Activated naive CD8-positive, alpha-beta T cell (primary cell): Measurements from ENCODE around the gene KIFC3.
"Not testable (repeated sequence)": the region's sequence is repeated elsewhere in the genome, so short reads cannot be mapped to it uniquely, and the experiment has no call there.

Experiments
- H3K27ac Mint-ChIP-seq: one replicate; pipeline ENCODE4 v1.8.0; 2021; ENCODE audit warnings: mixed read lengths
- H3K27me3 Mint-ChIP-seq: one replicate; pipeline ENCODE4 v1.8.0; 2021; ENCODE audit warnings: mixed read lengths
- H3K36me3 Mint-ChIP-seq: one replicate; pipeline ENCODE4 v1.8.0; 2021; ENCODE audit warnings: mixed read lengths
- H3K4me1 Mint-ChIP-seq: one replicate; pipeline ENCODE4 v1.8.0; 2021; ENCODE audit warnings: low read depth, mixed read lengths
- H3K4me3 Mint-ChIP-seq: one replicate; pipeline ENCODE4 v1.8.0; 2021; ENCODE audit warnings: mild to moderate bottlenecking, mixed read lengths
- H3K9me3 Mint-ChIP-seq: one replicate; pipeline ENCODE4 v1.8.0; 2021; ENCODE audit warnings: low read depth, mixed read lengths

Gene KIFC3

DNA sequence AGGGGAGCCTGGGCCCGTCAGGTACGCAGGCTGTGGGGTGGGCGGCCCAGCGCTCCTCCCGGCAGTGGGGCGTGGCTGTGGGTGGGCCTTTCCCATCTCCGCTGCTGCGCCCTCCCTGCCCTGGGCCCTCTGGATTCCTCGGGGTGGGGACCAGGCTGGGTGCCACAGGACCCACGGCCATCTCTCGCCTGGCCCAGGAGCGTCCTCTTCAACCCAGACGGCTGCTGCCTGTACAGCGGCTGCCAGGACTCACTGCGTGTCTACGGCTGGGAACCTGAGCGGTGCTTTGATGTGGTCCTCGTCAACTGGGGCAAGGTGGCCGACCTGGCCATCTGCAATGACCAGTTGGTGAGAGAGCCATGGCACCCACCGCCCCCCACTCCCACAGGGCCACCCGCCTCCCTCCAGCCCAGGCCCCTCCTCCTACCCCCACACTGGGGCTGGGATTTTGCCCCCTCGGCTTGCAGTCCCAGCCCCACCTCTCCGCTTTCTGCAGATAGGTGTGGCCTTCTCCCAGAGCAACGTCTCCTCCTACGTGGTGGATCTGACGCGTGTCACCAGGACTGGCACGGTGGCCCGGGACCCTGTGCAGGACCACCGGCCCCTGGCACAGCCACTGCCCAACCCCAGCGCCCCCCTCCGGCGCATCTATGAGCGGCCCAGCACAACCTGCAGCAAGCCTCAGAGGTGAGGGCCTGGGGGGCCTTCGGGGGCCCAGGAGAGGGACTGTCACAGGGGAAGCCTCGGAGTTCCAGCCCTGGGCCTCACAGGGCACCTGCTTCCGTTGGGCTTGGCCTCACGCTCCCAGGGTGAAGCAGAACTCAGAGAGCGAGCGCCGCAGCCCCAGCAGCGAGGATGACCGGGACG lies 49.5 kb downstream of the KIFC3 start:
- Mint-ChIP-seq H3K4me1 (no peaks in the 10 kb centered on the region), H3K36me3 (no peaks in the 10 kb centered on the region), H3K27me3 (no peaks in the 10 kb centered on the region), H3K9me3 (no peaks in the 10 kb centered on the region), H3K4me3 (no peak overlapping the region), H3K27ac (no peak overlapping the region)

DNA sequence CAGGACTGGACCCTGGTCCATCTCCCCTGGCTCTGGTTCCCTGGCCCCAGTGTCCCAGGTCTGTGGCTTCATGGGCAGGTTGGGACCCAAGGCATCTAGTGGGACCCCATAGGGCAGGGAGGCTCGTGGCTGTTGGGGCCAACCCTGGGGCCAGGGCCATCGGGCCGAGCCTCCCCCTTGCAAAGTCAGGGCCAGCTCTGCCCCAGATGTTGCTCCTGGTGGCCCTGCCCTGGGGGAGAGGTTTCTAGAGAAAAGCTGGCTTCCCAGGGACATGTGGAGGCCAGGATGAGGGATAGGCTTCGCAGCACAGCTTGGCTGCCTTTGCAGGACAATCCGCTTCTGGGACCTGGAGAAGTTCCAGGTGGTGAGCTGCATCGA lies 50.1 kb downstream of the KIFC3 start:
- no peaks in the 10 kb centered on the region for H3K36me3 Mint-ChIP-seq
- H3K4me3 Mint-ChIP-seq = no peak overlapping the region
- no peak overlapping the region for H3K27ac Mint-ChIP-seq
- no peaks in the 10 kb centered on the region for H3K4me1 Mint-ChIP-seq
- H3K27me3 Mint-ChIP-seq = no peaks in the 10 kb centered on the region
- no peaks in the 10 kb centered on the region for H3K9me3 Mint-ChIP-seq

DNA sequence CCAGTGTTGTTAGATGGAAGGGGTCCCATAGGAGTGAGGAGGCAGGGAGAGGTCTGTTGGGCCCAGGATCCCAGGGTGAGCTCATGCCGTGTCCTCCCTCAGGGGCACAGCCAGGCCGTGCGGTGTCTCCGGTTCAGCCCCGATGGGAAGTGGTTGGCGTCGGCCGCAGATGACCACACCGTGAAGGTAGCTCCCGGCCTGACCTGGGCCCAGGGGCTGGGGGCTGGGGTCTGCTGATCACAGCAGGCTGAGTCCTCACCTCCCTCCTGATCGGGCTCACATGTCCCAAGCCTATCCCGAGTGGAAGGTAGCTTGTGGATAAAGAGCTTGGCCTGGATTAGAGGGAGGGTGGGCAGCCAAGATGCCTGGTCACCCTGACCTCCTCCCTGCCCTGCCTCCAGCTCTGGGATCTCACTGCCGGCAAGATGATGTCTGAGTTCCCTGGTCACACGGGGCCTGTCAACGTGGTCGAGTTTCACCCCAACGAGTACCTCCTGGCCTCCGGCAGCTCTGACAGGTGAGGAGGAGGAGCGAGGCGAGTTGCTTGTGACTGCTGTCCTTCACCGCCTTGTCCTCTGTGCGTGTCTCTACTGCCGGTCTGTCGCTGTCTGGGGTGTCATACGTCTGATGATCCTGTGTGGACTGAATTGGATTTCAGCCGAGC lies 50.6 kb downstream of the KIFC3 start:
- H3K27ac Mint-ChIP-seq = no peak overlapping the region
- H3K4me1 Mint-ChIP-seq = no peaks in the 10 kb centered on the region
- no peaks in the 10 kb centered on the region for H3K27me3 Mint-ChIP-seq
- no peak overlapping the region for H3K4me3 Mint-ChIP-seq
- no peaks in the 10 kb centered on the region for H3K9me3 Mint-ChIP-seq
- H3K36me3 Mint-ChIP-seq = no peaks in the 10 kb centered on the region

DNA sequence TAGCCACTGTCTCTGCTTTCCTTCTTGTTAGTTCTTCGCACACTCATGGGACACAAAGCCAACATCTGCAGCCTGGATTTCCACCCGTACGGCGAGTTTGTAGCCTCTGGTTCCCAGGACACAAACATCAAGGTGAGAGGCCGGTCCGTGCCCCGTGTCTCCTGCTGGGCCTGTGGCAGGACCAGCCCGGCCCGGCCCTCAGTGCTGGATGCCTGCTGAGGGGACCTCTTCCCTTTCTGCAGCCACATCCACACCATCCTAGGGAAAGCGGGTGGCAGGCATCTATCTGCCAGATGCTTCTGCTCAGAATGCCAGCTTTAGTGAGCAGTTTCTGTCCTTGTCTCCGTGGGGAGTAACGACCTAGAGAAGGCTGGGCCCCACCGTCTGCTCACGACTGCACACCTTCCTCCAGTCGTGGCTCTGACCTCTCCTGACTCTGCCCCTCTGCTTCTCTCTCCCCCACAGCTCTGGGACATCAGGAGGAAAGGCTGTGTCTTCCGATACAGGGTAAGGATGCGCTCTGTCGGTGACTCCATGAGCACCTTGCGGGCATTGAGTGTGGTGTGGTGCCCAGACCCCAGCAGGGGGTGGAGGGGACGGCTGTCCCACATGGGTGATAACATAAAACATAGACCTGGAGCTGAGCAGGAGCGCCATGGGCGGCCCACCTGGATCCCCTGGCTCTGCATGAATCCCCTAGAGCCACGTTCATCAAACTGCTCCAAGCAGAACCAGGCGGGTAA lies 51.3 kb downstream of the KIFC3 start:
- Mint-ChIP-seq H3K27me3 (no peaks in the 10 kb centered on the region), H3K4me3 (no peak overlapping the region), H3K4me1 (no peaks in the 10 kb centered on the region), H3K9me3 (no peaks in the 10 kb centered on the region), H3K36me3 (peaks cover under 1% of the 10 kb centered on the region), H3K27ac (no peak overlapping the region)

DNA sequence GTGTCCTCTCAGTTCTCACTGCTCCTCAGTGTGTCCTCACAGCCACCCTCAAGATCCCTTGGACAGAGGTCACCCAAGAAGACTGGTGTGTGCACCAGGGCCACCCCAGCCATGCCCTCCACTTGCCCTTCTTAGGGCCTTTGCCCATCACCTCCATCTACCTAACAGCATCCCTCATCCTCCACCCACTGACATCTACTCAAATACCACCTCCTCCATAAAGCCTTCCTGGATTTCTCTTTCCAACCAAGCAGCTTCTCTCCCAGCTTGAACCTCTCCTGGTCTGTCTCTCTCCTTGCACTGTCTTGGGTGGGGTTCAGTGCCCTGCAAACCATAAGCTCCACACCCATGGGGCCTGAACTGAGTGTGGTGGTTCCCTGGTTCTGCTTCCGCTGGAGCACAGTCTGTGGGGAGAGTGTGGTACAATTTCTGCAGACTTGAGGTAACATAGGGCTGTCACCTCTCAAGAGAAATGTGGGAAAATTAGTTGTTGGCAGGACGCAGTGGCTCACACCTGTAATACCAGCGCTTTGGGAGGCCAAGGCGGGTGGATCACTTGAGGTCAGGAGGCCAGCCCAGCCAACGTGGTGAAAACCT lies 52.3 kb downstream of the KIFC3 start:
- no peak overlapping the region for H3K4me3 Mint-ChIP-seq
- H3K9me3 Mint-ChIP-seq = no peaks in the 10 kb centered on the region
- H3K27ac Mint-ChIP-seq = no peak overlapping the region
- peaks cover 2% of the 10 kb centered on the region for H3K36me3 Mint-ChIP-seq
- H3K27me3 Mint-ChIP-seq = no peaks in the 10 kb centered on the region
- H3K4me1 Mint-ChIP-seq = no peaks in the 10 kb centered on the region

DNA sequence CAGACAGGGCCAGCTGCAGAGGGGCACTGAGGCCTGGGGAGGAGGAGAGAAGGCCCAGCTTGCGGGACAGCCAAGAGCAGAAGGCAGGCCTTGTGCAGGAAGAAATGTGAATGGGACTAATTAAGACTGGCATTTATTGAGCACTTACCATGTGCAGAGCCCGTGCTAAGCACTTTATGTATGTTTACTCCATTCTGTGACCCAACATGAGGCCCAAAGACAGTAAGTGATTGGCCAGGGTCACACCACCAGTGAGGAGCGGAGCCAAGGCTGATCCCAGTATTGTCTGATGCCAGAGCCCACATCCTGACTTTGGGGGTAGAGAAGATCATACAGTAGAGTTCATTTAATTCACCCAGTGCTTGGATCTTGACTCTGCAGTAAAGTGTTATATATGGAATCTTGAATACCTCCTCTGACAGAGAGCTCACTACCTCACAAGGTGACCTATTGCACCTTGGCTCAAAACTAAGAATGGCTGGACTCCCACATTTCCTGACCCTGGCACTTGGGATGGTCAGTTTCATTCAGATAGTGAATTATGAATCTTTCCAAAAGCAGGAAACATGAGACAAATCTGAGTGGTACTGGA lies 53.1 kb downstream of the KIFC3 start:
- no peak overlapping the region for H3K4me3 Mint-ChIP-seq

DNA sequence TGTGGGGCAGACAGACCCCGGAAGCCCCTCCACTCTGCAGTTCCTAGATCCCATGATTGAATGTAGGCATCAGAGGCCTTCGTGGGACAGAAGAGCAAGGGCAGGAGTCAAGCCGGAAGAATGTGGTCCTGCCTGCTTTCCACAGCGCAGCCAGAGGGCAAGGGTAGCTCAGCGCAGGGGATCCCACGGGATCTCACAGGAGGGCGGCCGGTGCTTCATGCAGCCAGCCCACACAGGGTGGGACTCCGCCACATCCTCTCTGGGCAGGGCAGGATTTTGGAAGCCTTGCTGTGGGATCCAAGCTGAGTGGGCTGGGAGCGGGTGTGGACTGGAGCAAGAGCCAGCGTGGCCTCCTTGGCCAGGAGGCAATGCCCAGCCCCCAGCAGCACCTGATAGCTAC lies 53.7 kb downstream of the KIFC3 start:
- no peaks in the 10 kb centered on the region for H3K4me1 Mint-ChIP-seq
- no peaks in the 10 kb centered on the region for H3K27me3 Mint-ChIP-seq
- H3K36me3 Mint-ChIP-seq = peaks cover 2% of the 10 kb centered on the region
- no peak overlapping the region for H3K4me3 Mint-ChIP-seq
- no peaks in the 10 kb centered on the region for H3K9me3 Mint-ChIP-seq
- H3K27ac Mint-ChIP-seq = no peak overlapping the region

More for the DNA sequence above, 53.1 kb downstream of the KIFC3 start:
- H3K27me3 Mint-ChIP-seq = no peaks in the 10 kb centered on the region
- no peaks in the 10 kb centered on the region for H3K4me1 Mint-ChIP-seq
- H3K27ac Mint-ChIP-seq = no peak overlapping the region
- H3K36me3 Mint-ChIP-seq = peaks cover 2% of the 10 kb centered on the region
- no peaks in the 10 kb centered on the region for H3K9me3 Mint-ChIP-seq

DNA sequence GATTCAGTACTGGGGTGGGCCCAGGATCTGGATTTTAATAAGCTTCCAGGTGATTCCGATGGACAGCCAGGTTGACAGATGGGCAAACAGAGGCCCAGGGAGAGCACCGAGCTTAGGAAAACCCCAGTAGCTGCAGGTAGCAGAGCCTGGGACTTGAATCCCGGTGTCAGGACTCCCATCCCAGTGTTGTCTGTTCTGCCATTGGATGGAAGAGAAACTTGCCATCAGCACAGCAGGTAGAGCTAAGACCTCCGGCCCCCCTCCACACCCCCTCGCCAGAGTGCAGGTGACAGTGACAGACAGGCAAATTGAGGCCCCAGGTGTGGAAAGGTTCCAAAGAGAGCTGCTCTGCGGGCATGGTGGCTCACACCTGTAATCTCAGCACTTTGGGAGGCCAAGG lies 54.3 kb downstream of the KIFC3 start:
- H3K4me1 Mint-ChIP-seq = no peaks in the 10 kb centered on the region
- H3K36me3 Mint-ChIP-seq = peaks cover 2% of the 10 kb centered on the region
- no peak overlapping the region for H3K27ac Mint-ChIP-seq
- no peak overlapping the region for H3K4me3 Mint-ChIP-seq
- no peaks in the 10 kb centered on the region for H3K27me3 Mint-ChIP-seq
- no peaks in the 10 kb centered on the region for H3K9me3 Mint-ChIP-seq

DNA sequence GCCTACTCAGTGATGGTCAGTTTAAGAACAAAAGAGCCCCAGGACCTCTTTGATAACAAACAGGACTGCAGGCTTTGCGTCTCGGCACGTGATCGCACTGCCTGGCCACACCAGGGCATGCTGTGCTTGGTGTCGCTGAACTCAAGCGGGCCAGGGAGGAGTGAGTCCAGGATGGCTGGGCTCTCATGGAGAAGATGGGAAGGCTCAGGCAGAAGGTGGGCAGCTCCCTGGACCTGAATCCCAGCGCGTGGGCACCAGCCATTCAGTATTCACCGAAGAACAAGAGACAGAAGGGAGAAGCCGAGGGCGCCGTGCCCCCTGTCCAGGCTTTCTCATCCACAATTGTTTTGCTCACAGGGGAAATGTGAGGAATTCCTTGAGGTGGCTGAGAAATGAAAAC lies 54.8 kb downstream of the KIFC3 start:
- H3K9me3 Mint-ChIP-seq = no peaks in the 10 kb centered on the region
- H3K36me3 Mint-ChIP-seq = peaks cover 2% of the 10 kb centered on the region
- H3K4me3 Mint-ChIP-seq = no peak overlapping the region
- H3K27me3 Mint-ChIP-seq = no peaks in the 10 kb centered on the region
- no peak overlapping the region for H3K27ac Mint-ChIP-seq
- H3K4me1 Mint-ChIP-seq = no peaks in the 10 kb centered on the region

DNA sequence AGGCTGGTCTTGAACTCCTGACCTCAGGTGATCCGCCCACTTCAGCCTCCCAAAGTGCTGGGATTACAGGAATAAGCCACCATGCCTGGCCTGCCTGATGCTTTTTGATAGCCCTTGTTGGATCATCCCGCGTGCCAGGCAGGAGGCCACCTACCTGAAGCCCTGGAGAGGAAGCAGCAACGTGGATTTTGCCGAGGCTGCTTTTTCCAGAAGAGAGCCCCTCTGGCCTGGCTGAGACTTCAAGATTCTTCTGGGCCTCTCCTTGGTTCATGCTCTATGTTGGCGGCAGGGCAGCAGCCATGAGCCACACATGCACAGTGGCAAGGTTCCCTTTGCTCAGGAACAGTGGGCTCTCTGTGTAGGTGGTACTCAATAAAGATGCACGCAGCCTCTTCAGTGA lies 55.2 kb downstream of the KIFC3 start:
- Mint-ChIP-seq H3K27ac (no peak overlapping the region), H3K27me3 (no peaks in the 10 kb centered on the region), H3K4me3 (no peak overlapping the region), H3K4me1 (no peaks in the 10 kb centered on the region), H3K9me3 (no peaks in the 10 kb centered on the region), H3K36me3 (peaks cover 2% of the 10 kb centered on the region)

DNA sequence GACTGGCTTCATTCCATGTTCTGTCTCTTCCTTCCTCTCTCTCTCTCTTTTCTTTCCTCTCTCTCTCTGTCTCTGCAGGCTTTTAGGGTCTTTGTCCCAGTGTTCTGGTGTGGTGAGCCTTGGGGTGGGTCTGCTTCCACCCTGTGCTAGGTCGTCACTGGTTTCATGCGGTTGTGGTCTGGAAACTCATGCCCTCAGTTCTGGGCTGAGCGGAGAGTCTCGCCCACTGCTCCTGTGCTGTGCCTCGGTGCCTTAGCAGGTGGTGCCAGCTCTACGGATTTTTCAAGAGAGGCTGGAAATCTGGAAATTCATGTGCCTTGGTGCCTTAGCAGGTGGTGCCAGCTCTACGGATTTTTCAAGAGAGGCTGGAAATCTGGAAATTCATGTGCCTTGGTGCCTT lies 56.0 kb downstream of the KIFC3 start:
- H3K4me1 Mint-ChIP-seq, H3K4me3 Mint-ChIP-seq, H3K27ac Mint-ChIP-seq, H3K9me3 Mint-ChIP-seq, H3K27me3 Mint-ChIP-seq, H3K36me3 Mint-ChIP-seq: not testable (repeated sequence)

DNA sequence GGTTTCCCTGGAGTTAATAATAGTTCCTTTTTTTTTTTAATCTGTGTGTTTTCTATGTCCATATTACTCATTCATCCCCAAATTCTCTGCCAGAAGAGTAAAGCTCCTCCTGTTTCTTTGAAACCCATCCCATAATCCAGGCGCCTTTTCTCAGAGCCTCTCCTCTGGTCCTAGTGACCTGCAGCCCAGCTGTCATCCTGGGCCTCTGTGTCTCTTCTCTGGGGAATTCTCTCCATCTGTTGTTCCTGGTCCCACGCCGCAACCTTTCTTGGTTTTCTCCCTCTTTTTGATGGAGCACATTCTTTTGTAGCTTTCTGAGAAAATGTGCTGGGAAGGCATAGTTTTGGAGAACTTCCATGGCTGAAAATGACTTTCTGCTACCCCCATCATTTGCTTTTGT lies 56.5 kb downstream of the KIFC3 start:
- Mint-ChIP-seq H3K27ac (no peak overlapping the region), H3K4me1 (no peaks in the 10 kb centered on the region), H3K9me3 (no peaks in the 10 kb centered on the region), H3K36me3 (peaks cover 2% of the 10 kb centered on the region), H3K27me3 (no peaks in the 10 kb centered on the region), H3K4me3 (no peak overlapping the region)

DNA sequence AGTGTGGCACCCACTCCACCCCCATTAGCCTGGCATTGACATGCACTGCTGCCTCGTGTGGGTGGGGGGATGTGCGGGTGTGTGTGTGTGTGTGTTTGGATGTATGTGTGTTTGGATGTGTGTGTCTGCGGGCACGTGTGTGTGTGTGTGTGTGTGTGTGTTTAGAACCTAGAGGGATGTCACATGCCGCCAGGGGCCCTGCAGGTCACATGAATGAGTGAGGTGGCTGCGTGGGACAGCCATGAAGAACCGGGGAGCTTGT lies 57.7 kb downstream of the KIFC3 start:
- H3K27ac Mint-ChIP-seq = no peak overlapping the region
- no peak overlapping the region for H3K4me3 Mint-ChIP-seq
- H3K9me3 Mint-ChIP-seq = no peaks in the 10 kb centered on the region
- H3K36me3 Mint-ChIP-seq = peaks cover 2% of the 10 kb centered on the region
- H3K4me1 Mint-ChIP-seq = no peaks in the 10 kb centered on the region
- H3K27me3 Mint-ChIP-seq = no peaks in the 10 kb centered on the region

DNA sequence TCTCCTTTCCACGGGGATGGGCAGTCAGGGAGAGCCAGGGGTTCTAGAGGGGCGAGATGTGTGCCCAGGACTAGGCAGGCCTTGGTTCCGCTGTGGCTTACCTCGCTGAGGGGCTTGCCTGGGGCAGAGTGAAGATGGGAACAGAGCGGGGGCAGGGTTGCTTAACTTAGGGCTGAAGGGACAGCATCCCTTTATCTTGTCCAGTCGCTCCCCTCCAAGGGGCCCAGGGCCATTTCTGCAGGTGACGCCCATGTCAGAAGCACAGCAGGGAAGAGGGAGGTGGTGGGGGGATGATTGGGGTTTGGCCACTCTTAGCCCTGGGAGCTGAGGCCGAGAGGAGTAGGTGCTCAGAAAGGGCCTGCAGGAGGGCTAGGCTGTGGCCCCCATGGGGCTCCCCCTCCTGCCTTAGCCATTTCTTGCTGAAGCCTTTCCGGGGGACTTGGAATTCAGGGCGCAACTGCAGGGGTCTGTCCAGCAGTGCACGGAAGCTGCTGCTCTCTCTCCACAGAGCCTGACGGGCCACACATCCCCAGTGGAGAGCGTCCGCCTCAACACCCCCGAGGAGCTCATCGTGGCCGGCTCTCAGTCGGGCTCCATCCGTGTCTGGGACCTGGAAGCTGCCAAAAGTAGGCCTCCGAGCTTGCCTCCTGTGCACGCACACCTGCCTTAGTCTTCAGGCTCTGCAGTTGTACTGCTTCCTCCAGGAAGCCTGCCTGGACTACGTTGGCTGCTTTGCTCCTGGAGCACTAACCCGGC lies 58.2 kb downstream of the KIFC3 start:
- Mint-ChIP-seq H3K9me3 (no peaks in the 10 kb centered on the region), H3K36me3 (peaks cover 2% of the 10 kb centered on the region), H3K4me1 (no peaks in the 10 kb centered on the region), H3K27me3 (no peaks in the 10 kb centered on the region), H3K27ac (no peak overlapping the region), H3K4me3 (no peak overlapping the region)
